MCF 10A (cell line): ENCODE results near the gene RELL2. TPM values are rescaled to one million over a fixed set of nuclear protein-coding genes. Genes with fewer than 3 reads are reported as not detected.
A peak's percentile ranks its signal among the peaks of the same experiment; 100 is the strongest.

Experiments
- BruUV-seq: library from RNA; stranded (reverse); fragments of 400-500 nt; replicated peaks from 2 replicates; lab custom pipeline; 2021; lab: Mats Ljungman, UMichigan
- CTCF ChIA-PET: fragments of 300-600 bp; sonication (Branson Sonifier 250); formaldehyde crosslinking; extraction: SDS; loops from one replicate; lab custom pipeline; 2021; ENCODE audit warnings: antibody characterized with exemption, inconsistent platforms; lab: Yijun Ruan, JAX
- POLR2A ChIA-PET: fragments of 300-600, 350-650 bp; sonication (Branson Sonifier 250); formaldehyde crosslinking; extraction: SDS; loops from one replicate; lab custom pipeline; 2020; ENCODE audit warnings: antibody characterized with exemption, inconsistent platforms; lab: Yijun Ruan, JAX
- DNase-seq: peaks from one replicate; pipeline ENCODE4 v3.0.0-alpha.2; 2018; ENCODE audit not compliant: unreplicated experiment
- H3K27ac Mint-ChIP-seq: one replicate; pipeline ENCODE4 v1.8.0; 2022; ENCODE audit warnings: mild to moderate bottlenecking, low read depth, mixed read lengths; ENCODE audit not compliant: unreplicated experiment
- H3K27me3 Mint-ChIP-seq: one replicate; pipeline ENCODE4 v1.8.0; 2022; ENCODE audit warnings: mixed read lengths; ENCODE audit not compliant: insufficient read depth, unreplicated experiment
- H3K36me3 Mint-ChIP-seq: one replicate; pipeline ENCODE4 v1.8.0; 2022; ENCODE audit warnings: mild to moderate bottlenecking, moderate library complexity, mixed read lengths; ENCODE audit not compliant: insufficient read depth, unreplicated experiment
- H3K4me1 Mint-ChIP-seq: one replicate; pipeline ENCODE4 v1.8.0; 2022; ENCODE audit warnings: mixed read lengths; ENCODE audit not compliant: insufficient read depth, unreplicated experiment
- H3K4me3 Mint-ChIP-seq: one replicate; pipeline ENCODE4 v1.8.0; 2022; ENCODE audit warnings: mild to moderate bottlenecking, moderate library complexity, mixed read lengths; ENCODE audit not compliant: unreplicated experiment
- H3K9me3 Mint-ChIP-seq: one replicate; pipeline ENCODE4 v1.8.0; 2022; ENCODE audit warnings: mixed read lengths; ENCODE audit not compliant: unreplicated experiment
- CTCF ChIP-seq: fragments of 200-600 bp; IDR thresholded peaks from one replicate; pipeline ENCODE4 v1.8.0; 2022; ENCODE audit warnings: antibody characterized with exemption, mild to moderate bottlenecking; ENCODE audit not compliant: unreplicated experiment
- intact Hi-C: fragments of 100-400 bp; cut with micrococcal nuclease; formaldehyde crosslinking; loops from 2 replicates; pipeline ENCODE4 v1.14.1; 2022
- total RNA-seq: library from RNA; stranded (reverse); gene quantifications from 2 replicates; pipeline ENCODE4 v1.2.3, GENCODE V29; 2022

Gene RELL2
- total RNA-seq, 1 experiment from 2014 or later: 12.5 TPM

- peak within 1 kb of the TSS; percentile 74 for H3K27ac Mint-ChIP-seq
- DNase-seq: peak; percentile 87
- CTCF ChIA-PET: interaction anchor here (0.6 to 2.1 kb wide), 10 partner anchors 9 to 329 kb away, joined by 3 to 14 read pairs (median 4); partner anchors contain the start of gene DIAPH1
- H3K27me3 Mint-ChIP-seq: no peaks in the 10 kb centered on the region
- H3K9me3 Mint-ChIP-seq: no peaks in the 10 kb centered on the region
- POLR2A ChIA-PET: interaction anchor here (0.5 to 4.6 kb wide), 14 partner anchors 8 to 950 kb away, joined by 3 to 71 read pairs (median 4); partner anchors contain the start of genes ARAP3, DELE1, DIAPH1 and HDAC3
- BruUV-seq: TSS peak; percentile 21
- peaks cover 35% of the 10 kb centered on the region for H3K4me1 Mint-ChIP-seq
- peak within 1 kb of the TSS; percentile 95 for H3K4me3 Mint-ChIP-seq
- H3K36me3 Mint-ChIP-seq: peaks cover 22% of the 10 kb centered on the region
- intact Hi-C loops: no loop called here
- no peak for TF ChIP-seq CTCF
Measured at GRCh38 chr5:141650851-141651727, 14.3 kb downstream of the RELL2 start, which contains the start of gene FCHSD1. Gene FCHSD1, minus strand, starts transcription at chr5:141651418. Its CDS starts 50 bp downstream, at chr5:141651368.

- no peak for DNase-seq
- CTCF ChIA-PET: interaction anchor here (1.0 to 2.1 kb wide), 6 partner anchors 13 to 309 kb away, joined by 3 to 14 read pairs (median 4); partner anchors contain the start of gene DIAPH1
- no TSS peak for BruUV-seq
- H3K27me3 Mint-ChIP-seq: no peaks in the 10 kb centered on the region
- H3K9me3 Mint-ChIP-seq: no peaks in the 10 kb centered on the region
- intact Hi-C loops: no loop called here
- POLR2A ChIA-PET: interaction anchor here (1.0 to 4.6 kb wide), 8 partner anchors 9 to 317 kb away, joined by 3 to 71 read pairs (median 4); partner anchors contain the start of genes DIAPH1, HDAC3, RELL2 and RNF14
- H3K36me3 Mint-ChIP-seq: peaks cover 24% of the 10 kb centered on the region
- peaks cover 28% of the 10 kb centered on the region for H3K4me1 Mint-ChIP-seq
- H3K4me3 Mint-ChIP-seq: peak overlapping the region; percentile 95
- H3K27ac Mint-ChIP-seq: no peak overlapping the region
- TF ChIP-seq CTCF: no peak
Measured at GRCh38 chr5:141651728-141652105, 14.9 kb downstream of the RELL2 start.

- no peaks in the 10 kb centered on the region for H3K27me3 Mint-ChIP-seq
- peaks cover 18% of the 10 kb centered on the region for H3K36me3 Mint-ChIP-seq
- ChIA-PET CTCF (interaction anchor here (0.6 to 2.7 kb wide), 9 partner anchors 10 to 1005 kb away, joined by 3 to 11 read pairs (median 4); partner anchors contain the start of gene DIAPH1), POLR2A (interaction anchor here (0.6 to 4.6 kb wide), 2 partner anchors 19 to 39 kb away, joined by 3 to 71 read pairs; partner anchors contain the start of genes HDAC3 and RELL2)
- DNase-seq: no peak
- no TSS peak for BruUV-seq
- no peak for TF ChIP-seq CTCF
- no peaks in the 10 kb centered on the region for H3K9me3 Mint-ChIP-seq
- H3K27ac Mint-ChIP-seq: no peak overlapping the region
- intact Hi-C loops: no loop called here
- H3K4me1 Mint-ChIP-seq: peaks cover 33% of the 10 kb centered on the region
- H3K4me3 Mint-ChIP-seq: no peak overlapping the region
Measured at GRCh38 chr5:141654298-141654697, 17.5 kb downstream of the RELL2 start.

GRCh38 chr5:141655020-141655419, 18.2 kb downstream of the RELL2 start:
- peaks cover 15% of the 10 kb centered on the region for H3K36me3 Mint-ChIP-seq

More at GRCh38 chr5:141655020-141655419, 18.2 kb downstream of the RELL2 start:
- ChIA-PET CTCF (interaction anchor here (0.9 kb wide), 1 partner anchor 36 kb away, joined by 4 read pairs; the partner anchor contains the start of gene DIAPH1), POLR2A (interaction anchor here (4.6 kb wide), 1 partner anchor 20 kb away, joined by 71 read pairs; the partner anchor contains the start of genes HDAC3 and RELL2)
- Mint-ChIP-seq H3K27ac (no peak overlapping the region), H3K9me3 (no peaks in the 10 kb centered on the region), H3K27me3 (no peaks in the 10 kb centered on the region), H3K4me1 (peaks cover 31% of the 10 kb centered on the region), H3K4me3 (no peak overlapping the region)
- TF ChIP-seq CTCF: no peak
- no peak for DNase-seq
- no TSS peak for BruUV-seq
- intact Hi-C loops: no loop called here
